SK-N-SH (cell line): ENCODE measurements around the gene FANCM.

Source experiments
- EZH2phosphoT487 ChIP-seq: fragments of 200-600 bp; sonication (generic); IDR thresholded peaks from 2 replicates; pipeline ENCODE4 v1.6.1; 2017; ENCODE audit warnings: low read depth, mixed run types, mild to moderate bottlenecking, antibody characterized with exemption, moderate library complexity, borderline replicate concordance
- FOXJ3 ChIP-seq: sonication (generic); formaldehyde crosslinking; IDR thresholded peaks from 2 replicates; pipeline ENCODE4 v1.5.1; 2020; ENCODE audit warnings: mild to moderate bottlenecking, missing genetic modification reagents
- GABPA ChIP-seq: IDR thresholded peaks from 2 replicates; pipeline ENCODE4 v1.4.0; 2012; ENCODE audit warnings: low read depth, mild to moderate bottlenecking
- JUND ChIP-seq: IDR thresholded peaks from 2 replicates; pipeline ENCODE4 v1.4.0; 2012
- NRF1 ChIP-seq: IDR thresholded peaks from 2 replicates; pipeline ENCODE4 v1.6.1; 2012; ENCODE audit warnings: low read depth, mild to moderate bottlenecking, low read length
- POLR2AphosphoS5 ChIP-seq: IDR thresholded peaks from 2 replicates; pipeline ENCODE4 v1.6.1; 2012; ENCODE audit warnings: low read depth, low read length
- RAD21 ChIP-seq: IDR thresholded peaks from 2 replicates; pipeline ENCODE4 v1.6.1; 2012; ENCODE audit warnings: mild to moderate bottlenecking, low read length
- RCOR1 ChIP-seq: fragments of 150-350 bp; IDR thresholded peaks from 2 replicates; pipeline ENCODE4 v1.6.1; 2017; ENCODE audit warnings: antibody characterized with exemption, low read length
- REST ChIP-seq: IDR thresholded peaks from 2 replicates; pipeline ENCODE4 v1.6.1; 2012; ENCODE audit warnings: mild to moderate bottlenecking, low read depth, low read length, moderate library complexity
- RXRA ChIP-seq: IDR thresholded peaks from 2 replicates; pipeline ENCODE4 v1.4.0; 2012; ENCODE audit warnings: low read depth, mild to moderate bottlenecking, borderline replicate concordance
- YY1 ChIP-seq: IDR thresholded peaks from 2 replicates; pipeline ENCODE4 v1.4.0; 2012; ENCODE audit warnings: low read depth, mild to moderate bottlenecking
- TF ChIP-seq, protein P1 (sequence below): fragments of 200-600 bp; sonication (generic); IDR thresholded peaks from 2 replicates; pipeline ENCODE4 v1.6.1; 2017; ENCODE audit warnings: antibody characterized with exemption, mild to moderate bottlenecking, moderate library complexity

GRCh38 chr14:45210159-45210558 lies 74.4 kb downstream of the FANCM start:
- TF ChIP-seq RAD21 (no peak), POLR2AphosphoS5 (no peak), FOXJ3 (CRISPR knock-in tag) (no peak), NRF1 (no peak), GABPA (no peak), RXRA (no peak), REST (no peak), YY1 (no peak), JUND (no peak), RCOR1 (no peak), EZH2phosphoT487 (no peak)
- TF ChIP-seq, protein P1, sequence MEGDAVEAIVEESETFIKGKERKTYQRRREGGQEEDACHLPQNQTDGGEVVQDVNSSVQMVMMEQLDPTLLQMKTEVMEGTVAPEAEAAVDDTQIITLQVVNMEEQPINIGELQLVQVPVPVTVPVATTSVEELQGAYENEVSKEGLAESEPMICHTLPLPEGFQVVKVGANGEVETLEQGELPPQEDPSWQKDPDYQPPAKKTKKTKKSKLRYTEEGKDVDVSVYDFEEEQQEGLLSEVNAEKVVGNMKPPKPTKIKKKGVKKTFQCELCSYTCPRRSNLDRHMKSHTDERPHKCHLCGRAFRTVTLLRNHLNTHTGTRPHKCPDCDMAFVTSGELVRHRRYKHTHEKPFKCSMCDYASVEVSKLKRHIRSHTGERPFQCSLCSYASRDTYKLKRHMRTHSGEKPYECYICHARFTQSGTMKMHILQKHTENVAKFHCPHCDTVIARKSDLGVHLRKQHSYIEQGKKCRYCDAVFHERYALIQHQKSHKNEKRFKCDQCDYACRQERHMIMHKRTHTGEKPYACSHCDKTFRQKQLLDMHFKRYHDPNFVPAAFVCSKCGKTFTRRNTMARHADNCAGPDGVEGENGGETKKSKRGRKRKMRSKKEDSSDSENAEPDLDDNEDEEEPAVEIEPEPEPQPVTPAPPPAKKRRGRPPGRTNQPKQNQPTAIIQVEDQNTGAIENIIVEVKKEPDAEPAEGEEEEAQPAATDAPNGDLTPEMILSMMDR, result no peak
